CD4-positive, alpha-beta T cell treated with Interleukin-21 for 1 hour (primary cell): ENCODE measurements around the gene INSM1.

Experiments used
- DNase-seq: peaks from one replicate; pipeline ENCODE4 v3.0.0-alpha.2; 2020

The INSM1 gene

GRCh38 chr20:20363434-20363798, 4.5 kb upstream of the INSM1 start:
- no peak for DNase-seq

GRCh38 chr20:20363799-20364592, 3.9 kb upstream of the INSM1 start:
- no peak for DNase-seq

GRCh38 chr20:20364593-20365479, 3.1 kb upstream of the INSM1 start:
- DNase-seq: no peak

GRCh38 chr20:20365480-20366161, 2.3 kb upstream of the INSM1 start:
- no peak for DNase-seq

GRCh38 chr20:20366551-20366875, 1.4 kb upstream of the INSM1 start:
- no peak for DNase-seq

GRCh38 chr20:20366876-20367574, 879 bp upstream of the INSM1 start:
- DNase-seq: no peak

GRCh38 chr20:20368418-20369249, 730 bp downstream of the INSM1 start:
- DNase-seq: no peak

- no peak for DNase-seq
Observed at GRCh38 chr20:20369250-20370093, 1.6 kb downstream of the INSM1 start.

GRCh38 chr20:20370094-20370575, 2.2 kb downstream of the INSM1 start:
- no peak for DNase-seq

GRCh38 chr20:20371083-20371482, 3.2 kb downstream of the INSM1 start:
- DNase-seq: no peak

GRCh38 chr20:20371681-20372080, 3.8 kb downstream of the INSM1 start:
- no peak for DNase-seq

- DNase-seq: no peak
Observed at GRCh38 chr20:20373091-20373571, 5.2 kb downstream of the INSM1 start.

- no peak for DNase-seq
Observed at GRCh38 chr20:20375862-20376261, 8.0 kb downstream of the INSM1 start.

- no peak for DNase-seq
Observed at GRCh38 chr20:20386192-20386591, 18.3 kb downstream of the INSM1 start.

- DNase-seq: no peak
Observed at GRCh38 chr20:20390393-20390792, 22.5 kb downstream of the INSM1 start.

- DNase-seq: no peak
Observed at GRCh38 chr20:20391115-20391514, 23.2 kb downstream of the INSM1 start.

GRCh38 chr20:20391766-20392165, 23.9 kb downstream of the INSM1 start:
- DNase-seq: no peak

GRCh38 chr20:20393207-20394120, 25.6 kb downstream of the INSM1 start:
- DNase-seq: no peak

- no peak for DNase-seq
Observed at GRCh38 chr20:20395087-20395486, 27.2 kb downstream of the INSM1 start.
